A673 (cell line): Measurements from ENCODE around the gene NPB.

Source experiments
- CTCF ChIP-seq: fragments of 300-800, 200-600 bp; sonication (generic); conservative IDR thresholded peaks from 2 replicates; pipeline ENCODE4 v1.5.1; 2017; ENCODE audit warnings: low read depth, mild to moderate bottlenecking, antibody characterized with exemption, low read length, moderate library complexity, mixed read lengths
- EZH2 ChIP-seq: fragments of 200-600 bp; sonication (generic); IDR thresholded peaks from 2 replicates; pipeline ENCODE4 v1.6.1; 2017; ENCODE audit warnings: borderline replicate concordance, low read depth, mild to moderate bottlenecking, mixed read lengths, antibody characterized with exemption, low read length; ENCODE audit not compliant: poor library complexity, severe bottlenecking

DNA sequence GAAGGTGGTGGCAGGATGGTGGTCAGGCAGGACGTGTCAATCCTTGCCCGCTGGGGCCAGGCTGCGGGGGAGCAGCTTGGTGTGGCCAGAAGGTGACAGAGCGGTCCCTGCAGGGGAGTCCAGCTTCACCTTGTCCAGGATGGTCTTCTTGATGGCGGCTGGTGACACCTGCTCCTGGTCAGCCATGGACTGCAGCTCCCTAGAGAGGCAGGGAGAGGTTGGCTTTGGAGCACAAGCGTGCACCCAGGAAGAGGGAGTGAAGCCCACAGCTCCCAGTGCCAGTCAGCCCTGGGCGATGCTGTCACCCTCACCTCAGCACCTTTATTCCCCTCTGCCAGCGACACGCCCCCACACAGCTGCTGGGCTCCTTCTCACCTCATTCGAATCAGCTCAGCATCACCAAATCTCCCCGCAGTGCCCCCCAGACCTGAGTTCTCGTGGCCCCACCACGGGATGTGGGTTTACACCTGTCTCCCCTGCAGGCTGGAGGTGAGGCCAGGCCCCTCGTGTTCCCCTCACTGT is 31.2 kb downstream of the NPB start:
- TF ChIP-seq EZH2 (no peak), CTCF (no peak)
